ENCODE measurements around the gene CIBAR2.
"Not testable (repeated sequence)": the region's sequence is repeated elsewhere in the genome, so short reads cannot be mapped to it uniquely, and the experiment has no call there.

The CIBAR2 gene

GRCh38 chr16:85057948-85058347 lies 54.3 kb downstream of the CIBAR2 start:
- no peak for DNase-seq

DNA sequence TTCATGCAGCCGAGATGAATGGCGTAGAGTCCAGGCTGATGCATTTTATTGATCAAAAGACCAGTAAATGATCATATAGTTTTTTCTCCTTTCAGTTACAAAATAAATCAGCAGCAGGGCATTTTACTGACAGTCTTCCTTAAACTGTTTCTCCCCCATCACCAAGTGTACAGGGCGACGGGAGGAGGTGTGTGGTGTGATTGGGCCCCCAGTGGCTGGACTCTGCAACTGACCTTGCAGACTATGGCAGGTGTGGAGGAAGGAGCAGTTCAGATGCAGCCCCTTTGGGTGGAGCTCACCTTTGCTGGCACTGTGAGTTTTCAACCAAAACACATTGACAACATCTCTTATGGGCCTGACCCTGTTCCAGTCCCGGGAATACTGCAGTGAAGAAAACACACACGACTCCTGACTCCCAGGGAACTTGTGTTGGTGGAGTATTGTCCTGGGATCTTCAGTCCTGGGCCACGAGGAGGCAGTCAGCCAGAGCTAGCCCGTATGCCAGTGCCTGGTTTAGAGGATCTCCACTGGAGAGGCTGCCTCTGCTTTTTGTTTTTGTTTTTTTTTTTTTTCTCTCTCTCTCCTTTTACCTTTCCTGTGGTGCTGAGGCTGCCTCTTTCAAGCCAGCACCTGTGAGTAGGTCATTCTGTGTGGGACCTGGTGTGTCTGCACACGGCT lies 54.9 kb downstream of the CIBAR2 start:
- no peak for DNase-seq

DNA sequence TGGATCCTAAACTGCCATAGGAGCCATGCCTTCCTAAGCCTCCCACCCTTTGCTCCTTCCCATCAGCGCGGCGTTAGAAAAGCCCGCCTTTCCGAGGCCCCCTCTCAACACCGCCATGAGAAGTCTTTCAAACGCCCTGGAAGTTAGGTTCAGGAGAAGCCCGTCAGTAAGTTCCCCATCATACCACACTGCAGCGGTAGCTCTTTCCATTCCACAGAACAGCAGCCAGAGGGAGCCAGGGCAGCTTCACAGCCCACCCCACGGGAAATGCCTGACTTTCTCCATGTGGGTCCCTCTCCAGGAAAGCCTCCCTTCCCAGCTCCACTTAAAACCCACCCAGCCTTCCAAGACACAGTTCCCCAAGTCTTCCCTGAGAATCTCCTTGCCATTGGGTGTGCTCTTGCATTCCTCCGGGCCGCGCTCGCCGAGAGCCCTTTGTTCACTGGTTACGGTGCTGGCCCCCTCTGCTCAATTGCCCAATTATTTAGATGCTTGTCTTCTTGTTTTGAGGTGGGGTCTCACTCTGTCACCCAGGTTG lies 56.0 kb downstream of the CIBAR2 start:
- DNase-seq = no peak

- DNase-seq = peak; percentile 88
Observed at GRCh38 chr16:85055493-85056210, 56.6 kb downstream of the CIBAR2 start.

DNA sequence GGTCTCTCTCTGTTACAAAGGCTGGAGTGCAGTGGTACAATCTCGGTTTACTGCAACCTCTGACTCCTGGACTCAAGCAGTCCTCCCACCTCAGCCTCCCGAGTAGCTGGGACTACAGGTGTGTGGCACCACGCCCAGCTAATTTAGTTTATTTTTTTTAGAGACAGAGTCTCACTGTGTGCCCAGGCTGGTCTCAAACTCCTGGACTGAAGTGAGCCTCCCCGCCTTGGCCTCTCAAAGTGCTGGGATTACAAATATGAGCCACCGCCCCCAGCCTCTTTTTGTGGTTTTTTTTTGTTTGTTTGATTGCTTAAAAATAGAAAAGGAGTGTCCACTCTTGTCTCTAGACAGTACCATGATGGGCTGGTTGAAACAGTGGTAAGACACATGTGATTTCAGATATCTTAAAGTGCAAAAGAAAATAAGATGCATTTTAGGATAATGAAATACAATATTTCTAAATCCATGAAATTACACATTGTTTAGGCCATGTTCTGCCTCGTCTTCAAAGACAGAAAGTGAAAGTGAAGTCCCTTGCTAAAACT lies 57.3 kb downstream of the CIBAR2 start:
- DNase-seq = no peak

DNA sequence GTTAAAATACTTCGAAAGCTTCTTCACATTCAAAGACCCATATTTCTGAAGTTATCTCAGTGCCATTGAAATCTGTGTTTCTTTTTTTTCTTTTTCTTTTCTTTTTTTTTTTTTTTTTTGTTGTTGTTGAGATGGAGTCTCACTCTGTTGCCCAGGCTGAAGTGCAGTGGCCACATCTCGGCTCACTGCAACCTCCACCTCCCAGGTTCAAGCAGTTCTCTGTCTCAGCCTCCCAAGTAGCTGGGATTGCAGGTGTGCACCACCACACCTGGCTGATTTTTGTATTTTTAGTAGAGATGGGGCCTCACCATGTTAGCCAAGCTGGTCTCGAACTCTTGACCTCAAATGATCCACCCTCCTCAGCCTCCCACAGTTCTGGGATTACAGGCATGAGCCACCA lies 58.0 kb downstream of the CIBAR2 start:
- DNase-seq = not testable (repeated sequence)

GRCh38 chr16:85052536-85052935 lies 59.7 kb downstream of the CIBAR2 start:
- DNase-seq = no peak

- DNase-seq = no peak
Observed at GRCh38 chr16:85051683-85052082, 60.6 kb downstream of the CIBAR2 start.

GRCh38 chr16:85051067-85051581 lies 61.1 kb downstream of the CIBAR2 start:
- DNase-seq = no peak

GRCh38 chr16:85049706-85050305 lies 62.5 kb downstream of the CIBAR2 start:
- no peak for DNase-seq

GRCh38 chr16:85048921-85049562 lies 63.2 kb downstream of the CIBAR2 start:
- no peak for DNase-seq
